OCI-LY1 (cell line): ENCODE measurements around the gene RNU5B-1.

Experiments
- H2AFZ ChIP-seq: fragments of 200-600 bp; sonication (generic), shearing (Covaris generic); 2 replicates; pipeline ENCODE4 v1.6.0; 2014; ENCODE audit warnings: antibody characterized with exemption, mild to moderate bottlenecking, low read length
- H3F3A ChIP-seq: fragments of 200-600 bp; sonication (generic), shearing (Covaris generic); 2 replicates; pipeline ENCODE4 v1.6.0; 2014; ENCODE audit warnings: mild to moderate bottlenecking, antibody characterized with exemption, low read length, moderate library complexity; ENCODE audit not compliant: insufficient read depth
- H3K27ac ChIP-seq: fragments of 200-600 bp; sonication (generic); 2 replicates; pipeline ENCODE4 v1.5.1; 2014; ENCODE audit warnings: low read length, mixed run types, mild to moderate bottlenecking, low read depth; ENCODE audit not compliant: poor library complexity, severe bottlenecking
- H3K27me3 ChIP-seq: fragments of 200-600 bp; sonication (generic); 2 replicates; pipeline ENCODE4 v1.6.0; 2014; ENCODE audit warnings: antibody characterized with exemption, mild to moderate bottlenecking, low read length, moderate library complexity; ENCODE audit not compliant: insufficient read depth
- H3K36me3 ChIP-seq: fragments of 200-600 bp; sonication (generic); 2 replicates; pipeline ENCODE4 v1.6.1; 2014; ENCODE audit warnings: mild to moderate bottlenecking, antibody characterized with exemption, low read length, moderate library complexity, mixed read lengths; ENCODE audit not compliant: insufficient read depth
- H3K4me1 ChIP-seq: fragments of 200-600 bp; sonication (generic); 2 replicates; pipeline ENCODE4 v1.5.1; 2014; ENCODE audit warnings: mild to moderate bottlenecking, low read length, moderate library complexity; ENCODE audit not compliant: insufficient read depth, severe bottlenecking
- H3K4me2 ChIP-seq: fragments of 200-600 bp; sonication (generic), shearing (Covaris generic); 2 replicates; pipeline ENCODE4 v1.6.1; 2014; ENCODE audit warnings: low read length
- H3K4me3 ChIP-seq: fragments of 200-600 bp; sonication (generic); 2 replicates; pipeline ENCODE4 v1.5.1; 2014; ENCODE audit warnings: low read length, low read depth, mild to moderate bottlenecking, mixed read lengths; ENCODE audit not compliant: poor library complexity, severe bottlenecking
- H3K79me2 ChIP-seq: fragments of 200-600 bp; shearing (Covaris generic); 2 replicates; pipeline ENCODE4 v1.6.1; 2016; ENCODE audit warnings: mixed run types, low read length, mixed read lengths; ENCODE audit not compliant: insufficient read depth
- H3K9ac ChIP-seq: fragments of 200-600 bp; sonication (generic), shearing (Covaris generic); 2 replicates; pipeline ENCODE4 v1.6.1; 2014; ENCODE audit warnings: mild to moderate bottlenecking, low read length, mixed read lengths
- H3K9me2 ChIP-seq: fragments of 200-600 bp; sonication (generic), shearing (Covaris generic); 2 replicates; pipeline ENCODE4 v1.6.1; 2014; ENCODE audit warnings: low read depth, mild to moderate bottlenecking, low read length, mixed read lengths
- H3K9me3 ChIP-seq: fragments of 200-600 bp; shearing (Covaris generic); 2 replicates; pipeline ENCODE4 v1.6.1; 2014; ENCODE audit warnings: low read length, mixed read lengths
- H4K20me1 ChIP-seq: fragments of 200-600 bp; sonication (generic), shearing (Covaris generic); 2 replicates; pipeline ENCODE4 v1.6.0; 2016; ENCODE audit warnings: mild to moderate bottlenecking, low read length; ENCODE audit not compliant: insufficient read depth
- CTCF ChIP-seq: fragments of 200-600 bp; sonication (generic), shearing (Covaris generic); IDR thresholded peaks from 2 replicates; pipeline ENCODE4 v1.5.1; 2017; ENCODE audit warnings: mild to moderate bottlenecking, antibody characterized with exemption, low read length, moderate library complexity, mixed read lengths
- EZH2 ChIP-seq: fragments of 200-600 bp; sonication (generic), shearing (Covaris generic); IDR thresholded peaks from 2 replicates; pipeline ENCODE4 v1.8.0; 2017; ENCODE audit warnings: borderline replicate concordance, mixed run types, mild to moderate bottlenecking, antibody characterized with exemption, low read length, moderate library complexity, mixed read lengths

RNU5B-1 gene

GRCh38 chr15:65335278-65336055 lies 31.0 kb downstream of the RNU5B-1 start:
- no peak overlapping the region for H3K9ac ChIP-seq
- H3K4me2 ChIP-seq: no peak overlapping the region
- no peaks in the 10 kb centered on the region for H3K79me2 ChIP-seq
- no peaks in the 10 kb centered on the region for H3F3A ChIP-seq
- H3K4me3 ChIP-seq: no peak overlapping the region
- peaks cover 10% of the 10 kb centered on the region for H3K4me1 ChIP-seq
- H3K36me3 ChIP-seq: no peaks in the 10 kb centered on the region
- TF ChIP-seq CTCF (no peak), EZH2 (no peak)
- H3K27ac ChIP-seq: no peak overlapping the region
- H3K9me2 ChIP-seq: no peaks in the 10 kb centered on the region
- H3K27me3 ChIP-seq: peaks cover 23% of the 10 kb centered on the region; the same call in 1 of the 2 replicates
- H2AFZ ChIP-seq: no peak overlapping the region
- no peaks in the 10 kb centered on the region for H3K9me3 ChIP-seq
- H4K20me1 ChIP-seq: no peaks in the 10 kb centered on the region

- no peak for TF ChIP-seq CTCF
- TF ChIP-seq EZH2: no peak
- Histone ChIP-seq H3K4me1 (peaks cover 10% of the 10 kb centered on the region), H3K4me2 (no peak overlapping the region)
Observed at GRCh38 chr15:65336493-65337435, 32.3 kb downstream of the RNU5B-1 start.

GRCh38 chr15:65337436-65338070 lies 33.1 kb downstream of the RNU5B-1 start:
- Histone ChIP-seq H3K4me2 (no peak overlapping the region), H3K9me3 (no peaks in the 10 kb centered on the region), H3K27me3 (peaks cover 23% of the 10 kb centered on the region; the same call in 1 of the 2 replicates), H3K4me3 (no peak overlapping the region), H3K36me3 (no peaks in the 10 kb centered on the region), H3K9me2 (no peaks in the 10 kb centered on the region), H3F3A (no peaks in the 10 kb centered on the region), H3K9ac (no peak overlapping the region), H3K4me1 (peaks cover 10% of the 10 kb centered on the region), H3K27ac (no peak overlapping the region), H4K20me1 (no peaks in the 10 kb centered on the region), H2AFZ (no peak overlapping the region), H3K79me2 (no peaks in the 10 kb centered on the region)
- TF ChIP-seq EZH2 (no peak), CTCF (no peak)

More at GRCh38 chr15:65336493-65337435, 32.3 kb downstream of the RNU5B-1 start:
- Histone ChIP-seq H3K9me3 (no peaks in the 10 kb centered on the region), H3K4me3 (no peak overlapping the region), H3K27me3 (peaks cover 23% of the 10 kb centered on the region; the same call in 1 of the 2 replicates), H4K20me1 (no peaks in the 10 kb centered on the region), H3F3A (no peaks in the 10 kb centered on the region), H3K36me3 (no peaks in the 10 kb centered on the region), H3K27ac (no peak overlapping the region), H3K79me2 (no peaks in the 10 kb centered on the region), H3K9me2 (no peaks in the 10 kb centered on the region), H3K9ac (no peak overlapping the region), H2AFZ (no peak overlapping the region)
